NCI-H446 treated with DMSO at 0.1 percent for 48 hours (cell line): Measurements from ENCODE around the gene MIF.
"Not testable (repeated sequence)": the region's sequence is repeated elsewhere in the genome, so short reads cannot be mapped to it uniquely, and the experiment has no call there.

Experiments
- DNase-seq: peaks from one replicate; lab custom pipeline; 2025; lab: John Stamatoyannopoulos, UW

MIF gene

GRCh38 chr22:23903328-23903971 is 9.3 kb downstream of the MIF start:
- peak; percentile 82 for DNase-seq

- no peak for DNase-seq
Measured at GRCh38 chr22:23904573-23905254, 10.5 kb downstream of the MIF start.

GRCh38 chr22:23906641-23907040 is 12.5 kb downstream of the MIF start:
- no peak for DNase-seq

- DNase-seq = not testable (repeated sequence)
Measured at GRCh38 chr22:23907423-23907822, 13.2 kb downstream of the MIF start.

- no peak for DNase-seq
Measured at GRCh38 chr22:23908587-23909205, 14.5 kb downstream of the MIF start.

- DNase-seq = no peak
Measured at GRCh38 chr22:23909296-23909898, 15.2 kb downstream of the MIF start.

- no peak for DNase-seq
Measured at GRCh38 chr22:23910496-23911190, 16.5 kb downstream of the MIF start.

GRCh38 chr22:23911318-23911980 is 17.3 kb downstream of the MIF start:
- DNase-seq = no peak

GRCh38 chr22:23912293-23912903 is 18.2 kb downstream of the MIF start:
- no peak for DNase-seq

- no peak for DNase-seq
Measured at GRCh38 chr22:23913306-23913660, 19.1 kb downstream of the MIF start.

GRCh38 chr22:23913661-23914353 is 19.6 kb downstream of the MIF start:
- peak; percentile 99 for DNase-seq

GRCh38 chr22:23915290-23915689 is 21.1 kb downstream of the MIF start:
- no peak for DNase-seq

- not testable (repeated sequence) for DNase-seq
Measured at GRCh38 chr22:23920267-23920611, 26.1 kb downstream of the MIF start.

- DNase-seq = not testable (repeated sequence)
Measured at GRCh38 chr22:23921586-23922201, 27.5 kb downstream of the MIF start.

- no peak for DNase-seq
Measured at GRCh38 chr22:23922921-23923320, 28.7 kb downstream of the MIF start.

GRCh38 chr22:23925020-23925606 is 30.9 kb downstream of the MIF start:
- no peak for DNase-seq

- no peak for DNase-seq
Measured at GRCh38 chr22:23926561-23926960, 32.4 kb downstream of the MIF start.

GRCh38 chr22:23938328-23939016 is 44.3 kb downstream of the MIF start:
- no peak for DNase-seq

GRCh38 chr22:23939017-23939357 is 44.8 kb downstream of the MIF start:
- DNase-seq = no peak

- DNase-seq = not testable (repeated sequence)
Measured at GRCh38 chr22:23940166-23940565, 46.0 kb downstream of the MIF start.
